WERI-Rb-1 (cell line): Measurements from ENCODE around the gene CD79B.
"Not testable (repeated sequence)": the region's sequence is repeated elsewhere in the genome, so short reads cannot be mapped to it uniquely, and the experiment has no call there.

Experiments
- DNase-seq: peaks from one replicate; pipeline ENCODE4 v3.0.0-alpha.2; 2020
- H3K27ac ChIP-seq: fragments of 250-450 bp; sonication (Bioruptor Pico); 2 replicates; pipeline ENCODE4 v1.5.1; 2020; ENCODE audit warnings: mild to moderate bottlenecking, moderate library complexity
- H3K27me3 ChIP-seq: fragments of 250-450 bp; sonication (Bioruptor Pico); 2 replicates; pipeline ENCODE4 v1.5.1; 2021; ENCODE audit warnings: mild to moderate bottlenecking, low read depth, moderate library complexity; ENCODE audit not compliant: insufficient read depth, severe bottlenecking
- H3K36me3 ChIP-seq: fragments of 250-450 bp; sonication (Bioruptor Pico); 2 replicates; pipeline ENCODE4 v1.5.1; 2020; ENCODE audit warnings: mild to moderate bottlenecking, moderate library complexity
- H3K4me3 ChIP-seq: 2 replicates; pipeline ENCODE4 v1.5.1; 2011; ENCODE audit warnings: low read depth, mild to moderate bottlenecking, control low read depth, low read length
- H3K9me3 ChIP-seq: fragments of 250-450 bp; sonication (Bioruptor Pico); 2 replicates; pipeline ENCODE4 v1.5.1; 2021; ENCODE audit warnings: mild to moderate bottlenecking, moderate library complexity; ENCODE audit not compliant: severe bottlenecking
- TF ChIP-seq, protein P1 (sequence below): IDR thresholded peaks from 2 replicates; pipeline ENCODE4 v1.5.1; 2011; ENCODE audit warnings: low read depth, mild to moderate bottlenecking, control low read depth, inconsistent platforms, low read length

The CD79B gene

DNA sequence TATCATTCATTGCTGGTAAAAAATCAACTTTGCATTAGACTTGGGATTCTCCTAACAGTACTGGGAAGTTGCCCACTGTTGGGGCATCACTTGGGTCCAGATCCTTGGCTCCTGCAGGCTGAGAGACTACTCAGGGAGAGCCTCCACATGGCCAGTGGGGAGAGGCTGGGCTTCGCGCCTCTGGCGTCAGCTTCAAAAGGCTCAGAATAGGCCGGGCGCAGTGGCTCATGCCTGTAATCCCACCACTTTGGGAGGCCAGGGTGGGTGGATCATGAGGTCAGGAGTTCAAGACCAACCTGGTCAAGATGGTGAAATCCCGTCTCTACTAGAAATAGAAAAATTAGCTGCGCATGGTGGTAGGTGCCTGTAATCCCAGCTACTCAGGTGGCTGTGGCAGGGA, 17.7 kb downstream of the CD79B start:
- no peak for DNase-seq
- H3K4me3 ChIP-seq = no peak overlapping the region
- no peaks in the 10 kb centered on the region for H3K27me3 ChIP-seq
- no peaks in the 10 kb centered on the region for H3K36me3 ChIP-seq
- H3K27ac ChIP-seq = no peak overlapping the region
- H3K9me3 ChIP-seq = no peaks in the 10 kb centered on the region
- TF ChIP-seq, protein P1, sequence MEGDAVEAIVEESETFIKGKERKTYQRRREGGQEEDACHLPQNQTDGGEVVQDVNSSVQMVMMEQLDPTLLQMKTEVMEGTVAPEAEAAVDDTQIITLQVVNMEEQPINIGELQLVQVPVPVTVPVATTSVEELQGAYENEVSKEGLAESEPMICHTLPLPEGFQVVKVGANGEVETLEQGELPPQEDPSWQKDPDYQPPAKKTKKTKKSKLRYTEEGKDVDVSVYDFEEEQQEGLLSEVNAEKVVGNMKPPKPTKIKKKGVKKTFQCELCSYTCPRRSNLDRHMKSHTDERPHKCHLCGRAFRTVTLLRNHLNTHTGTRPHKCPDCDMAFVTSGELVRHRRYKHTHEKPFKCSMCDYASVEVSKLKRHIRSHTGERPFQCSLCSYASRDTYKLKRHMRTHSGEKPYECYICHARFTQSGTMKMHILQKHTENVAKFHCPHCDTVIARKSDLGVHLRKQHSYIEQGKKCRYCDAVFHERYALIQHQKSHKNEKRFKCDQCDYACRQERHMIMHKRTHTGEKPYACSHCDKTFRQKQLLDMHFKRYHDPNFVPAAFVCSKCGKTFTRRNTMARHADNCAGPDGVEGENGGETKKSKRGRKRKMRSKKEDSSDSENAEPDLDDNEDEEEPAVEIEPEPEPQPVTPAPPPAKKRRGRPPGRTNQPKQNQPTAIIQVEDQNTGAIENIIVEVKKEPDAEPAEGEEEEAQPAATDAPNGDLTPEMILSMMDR = no peak

DNA sequence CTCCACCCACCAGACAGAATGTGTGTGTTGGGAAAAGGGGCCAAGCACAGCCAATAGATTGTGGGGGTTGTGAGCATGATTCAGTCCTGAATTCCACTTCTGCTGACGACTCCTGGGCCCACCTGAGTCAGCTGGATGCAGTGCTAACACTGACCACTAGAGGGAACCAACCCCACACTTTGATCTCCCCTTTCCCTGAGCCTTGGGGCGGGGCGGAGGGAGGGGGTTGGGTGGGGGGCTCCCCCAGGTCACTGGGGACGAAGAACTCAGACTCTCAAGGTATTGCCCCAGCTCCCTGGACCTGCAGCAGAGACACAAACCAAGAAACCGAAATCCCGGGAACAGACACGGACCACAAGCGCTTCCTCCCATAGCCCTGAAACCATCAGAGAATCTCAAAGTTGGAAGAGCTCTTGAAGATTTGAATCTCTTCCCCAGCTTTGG, 20.5 kb downstream of the CD79B start:
- DNase-seq = peak; percentile 71
- no peak overlapping the region for H3K4me3 ChIP-seq
- H3K9me3 ChIP-seq = no peaks in the 10 kb centered on the region
- TF ChIP-seq, protein P1 = peak; percentile 81
- H3K27ac ChIP-seq = no peak overlapping the region
- H3K36me3 ChIP-seq = no peaks in the 10 kb centered on the region
- H3K27me3 ChIP-seq = no peaks in the 10 kb centered on the region

DNA sequence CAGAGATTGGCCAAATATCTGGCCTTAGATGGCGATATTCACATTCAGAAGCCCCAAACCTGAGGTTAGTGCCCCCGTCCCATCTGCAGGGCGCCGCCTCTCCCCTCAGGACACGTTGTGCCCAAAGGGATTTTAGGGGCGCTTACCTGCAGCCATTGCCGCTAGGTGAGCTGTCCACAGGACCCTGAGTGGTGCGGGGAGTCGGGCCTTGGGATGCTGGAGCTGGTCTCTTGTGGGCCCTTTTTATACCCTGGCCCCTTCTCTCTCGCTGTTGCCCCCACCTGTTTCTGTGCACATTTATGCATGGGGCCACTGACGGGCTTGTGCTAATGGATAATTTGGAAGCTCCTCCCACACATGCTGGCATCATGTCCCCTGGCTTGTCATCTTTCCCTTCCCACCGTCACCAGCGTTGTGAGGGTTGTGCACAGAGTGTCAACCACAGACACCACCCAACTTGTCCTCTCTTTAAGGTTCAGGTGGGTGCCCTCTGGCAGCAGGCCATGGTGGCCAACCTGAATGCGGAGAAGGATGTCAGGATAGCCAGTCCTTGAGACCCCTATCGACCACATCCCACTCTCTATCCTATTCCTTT, 21.0 kb downstream of the CD79B start, which contains the start of gene CSHL1:
CSHL1 (minus strand) TSS at position 218 of the 595 bp plus-strand sequence; CDS start at position 156, 62 bp downstream.
- H3K27me3 ChIP-seq = no peaks in the 10 kb centered on the region
- H3K4me3 ChIP-seq = no peak within 1 kb of the TSS
- TF ChIP-seq, protein P1 = no peak
- no peaks in the 10 kb centered on the region for H3K9me3 ChIP-seq
- DNase-seq = no peak
- no peaks in the 10 kb centered on the region for H3K36me3 ChIP-seq
- no peak within 1 kb of the TSS for H3K27ac ChIP-seq

DNA sequence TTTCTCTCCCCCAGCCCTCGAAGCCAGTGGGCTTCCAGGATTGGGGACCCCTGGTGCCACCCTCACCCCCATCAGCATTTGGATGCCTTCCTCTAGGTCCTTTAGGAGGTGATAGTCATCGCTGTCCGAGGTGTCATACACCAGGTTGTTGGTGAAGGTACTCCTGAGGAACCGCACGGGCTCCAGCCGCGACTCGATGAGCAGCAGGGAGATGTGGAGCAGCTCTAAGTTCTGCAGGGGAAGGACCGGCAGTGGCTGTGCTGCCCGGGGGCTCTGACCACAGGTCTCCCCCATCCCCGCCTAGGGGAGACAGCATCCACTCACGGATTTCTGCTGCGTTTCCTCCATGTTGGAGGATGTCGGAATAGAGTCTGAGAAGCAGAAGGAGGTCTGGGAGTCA, 22.0 kb downstream of the CD79B start:
- Histone ChIP-seq H3K36me3 (no peaks in the 10 kb centered on the region), H3K4me3 (no peak overlapping the region), H3K9me3 (no peaks in the 10 kb centered on the region), H3K27me3 (no peaks in the 10 kb centered on the region), H3K27ac (no peak overlapping the region)
- DNase-seq = no peak
- TF ChIP-seq, protein P1 = no peak

DNA sequence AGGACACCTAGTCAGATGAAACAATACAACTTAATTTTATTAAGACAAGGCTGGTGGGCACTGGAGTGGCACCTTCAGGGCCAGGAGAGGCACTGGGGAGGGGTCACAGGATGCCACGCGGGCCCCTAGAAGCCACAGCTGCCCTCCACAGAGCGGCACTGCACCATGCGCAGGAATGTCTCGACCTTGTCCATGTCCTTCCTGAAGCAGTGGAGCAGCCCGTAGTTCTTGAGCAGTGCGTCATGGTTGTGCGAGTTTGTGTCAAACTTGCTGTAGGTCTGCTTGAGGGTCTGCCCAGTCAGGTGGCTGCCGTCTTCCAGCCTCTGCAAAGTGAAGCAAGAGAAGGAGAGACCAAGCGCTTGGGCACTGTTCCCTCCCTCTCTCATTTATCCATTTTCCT, 22.5 kb downstream of the CD79B start:
- H3K27me3 ChIP-seq = not testable (repeated sequence)

DNA sequence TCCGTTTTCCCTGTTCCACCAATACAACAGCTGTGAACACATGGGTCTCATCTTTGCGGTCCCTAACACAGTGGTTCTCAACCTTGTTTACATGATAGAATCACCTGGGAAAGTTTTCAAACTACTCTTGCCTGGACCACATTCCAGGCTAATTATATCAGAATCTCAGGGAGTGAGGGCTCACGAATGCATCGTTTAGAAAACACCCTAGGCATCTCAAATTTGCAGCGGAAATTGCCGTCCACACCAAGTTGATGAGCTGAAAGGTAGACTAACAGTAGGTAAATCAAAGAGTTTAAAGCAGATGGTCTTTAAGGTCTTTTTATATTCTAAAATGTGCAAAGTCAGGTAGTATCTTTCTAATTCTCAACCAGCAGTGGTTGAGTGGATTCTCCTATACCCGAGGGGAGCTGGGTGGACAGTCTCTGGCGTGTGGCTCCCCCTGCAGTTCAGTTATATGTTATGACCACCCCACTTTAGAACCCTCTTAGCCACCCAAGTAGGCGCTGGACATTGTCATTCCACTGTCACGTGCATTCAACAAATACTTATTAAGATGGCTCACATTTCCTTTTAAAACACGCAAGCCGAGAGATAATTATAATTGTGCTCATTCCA, 24.9 kb downstream of the CD79B start:
- DNase-seq = peak; percentile 81
- TF ChIP-seq, protein P1 = peak; percentile 59
- not testable (repeated sequence) for H3K9me3 ChIP-seq, H3K4me3 ChIP-seq, H3K36me3 ChIP-seq, H3K27ac ChIP-seq, H3K27me3 ChIP-seq

More for the DNA sequence above, 22.5 kb downstream of the CD79B start:
- not testable (repeated sequence) for H3K36me3 ChIP-seq, H3K4me3 ChIP-seq, H3K27ac ChIP-seq, DNase-seq, H3K9me3 ChIP-seq

DNA sequence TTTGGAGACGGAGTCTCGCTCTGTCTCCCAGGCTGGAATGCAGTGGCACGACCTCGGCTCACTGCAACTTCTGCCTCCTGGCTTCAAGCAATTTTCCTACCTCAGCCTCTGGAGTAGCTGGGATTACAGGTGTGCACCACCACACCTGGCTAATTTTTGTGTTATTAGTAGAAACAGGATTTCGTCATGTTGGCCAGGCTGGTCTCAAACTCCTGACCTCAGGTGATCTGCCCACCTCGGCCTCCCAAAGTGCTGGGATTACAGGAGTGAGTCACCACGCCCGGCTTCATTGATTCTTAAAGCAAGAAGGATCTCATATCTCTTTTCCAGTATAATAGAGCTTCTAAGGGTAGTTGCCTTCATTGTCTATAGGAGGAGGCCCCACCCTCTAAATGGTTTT, 27.3 kb downstream of the CD79B start:
- H3K27me3 ChIP-seq, H3K36me3 ChIP-seq, H3K27ac ChIP-seq, H3K4me3 ChIP-seq, H3K9me3 ChIP-seq, DNase-seq: not testable (repeated sequence)
